NB4 (cell line): ENCODE measurements around the gene NRBP1.

ENCODE experiments used
- POLR2A ChIP-seq: IDR thresholded peaks from 2 replicates; pipeline ENCODE4 v1.6.1; 2011; ENCODE audit warnings: mild to moderate bottlenecking; ENCODE audit not compliant: insufficient read length; ENCODE audit errors: extremely low read depth
- TF ChIP-seq, protein P1 (sequence below): IDR thresholded peaks from one replicate; pipeline ENCODE4 v1.5.1; 2012; ENCODE audit warnings: low read depth, low read length

DNA sequence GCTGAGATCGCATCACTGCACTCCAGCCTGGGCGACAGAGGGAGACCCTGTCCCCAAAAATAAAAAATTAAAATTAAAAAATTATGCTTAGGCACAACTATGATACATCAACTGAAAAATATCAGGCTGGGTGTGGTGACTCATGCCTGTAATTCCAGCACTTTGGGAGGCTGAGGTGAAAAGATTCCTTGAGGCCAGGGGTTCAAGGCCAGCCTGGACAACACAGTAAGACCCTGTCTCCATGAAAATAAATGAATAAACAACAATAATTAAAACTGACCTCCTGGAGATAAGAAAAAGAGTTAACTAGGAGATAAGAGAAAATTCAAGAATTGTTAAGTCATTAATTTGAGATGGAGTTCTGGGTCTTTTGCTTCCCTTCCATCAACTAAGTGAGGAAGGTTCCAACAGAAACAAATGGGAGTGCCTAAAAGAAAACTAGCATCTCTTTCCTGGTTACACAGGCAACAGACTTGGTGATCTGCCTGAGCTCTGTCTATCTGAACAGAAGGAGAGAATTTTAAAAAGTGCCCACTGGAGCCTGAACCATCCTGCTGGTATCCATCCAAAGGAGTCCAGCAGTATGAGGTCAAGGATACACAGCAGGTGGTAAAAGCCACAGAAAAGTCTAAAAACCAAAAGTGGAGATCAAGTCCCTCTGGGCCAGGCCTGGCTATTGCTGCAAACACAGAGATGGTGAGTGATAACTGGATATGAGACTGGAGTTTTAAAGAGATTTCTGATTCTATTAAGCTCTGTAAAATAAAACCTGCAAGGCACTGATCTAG, 27.9 kb upstream of the NRBP1 start:
- TF ChIP-seq, protein P1, sequence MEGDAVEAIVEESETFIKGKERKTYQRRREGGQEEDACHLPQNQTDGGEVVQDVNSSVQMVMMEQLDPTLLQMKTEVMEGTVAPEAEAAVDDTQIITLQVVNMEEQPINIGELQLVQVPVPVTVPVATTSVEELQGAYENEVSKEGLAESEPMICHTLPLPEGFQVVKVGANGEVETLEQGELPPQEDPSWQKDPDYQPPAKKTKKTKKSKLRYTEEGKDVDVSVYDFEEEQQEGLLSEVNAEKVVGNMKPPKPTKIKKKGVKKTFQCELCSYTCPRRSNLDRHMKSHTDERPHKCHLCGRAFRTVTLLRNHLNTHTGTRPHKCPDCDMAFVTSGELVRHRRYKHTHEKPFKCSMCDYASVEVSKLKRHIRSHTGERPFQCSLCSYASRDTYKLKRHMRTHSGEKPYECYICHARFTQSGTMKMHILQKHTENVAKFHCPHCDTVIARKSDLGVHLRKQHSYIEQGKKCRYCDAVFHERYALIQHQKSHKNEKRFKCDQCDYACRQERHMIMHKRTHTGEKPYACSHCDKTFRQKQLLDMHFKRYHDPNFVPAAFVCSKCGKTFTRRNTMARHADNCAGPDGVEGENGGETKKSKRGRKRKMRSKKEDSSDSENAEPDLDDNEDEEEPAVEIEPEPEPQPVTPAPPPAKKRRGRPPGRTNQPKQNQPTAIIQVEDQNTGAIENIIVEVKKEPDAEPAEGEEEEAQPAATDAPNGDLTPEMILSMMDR: no peak
- no peak for TF ChIP-seq POLR2A
